Activated CD4-positive, alpha-beta T cell treated with anti-CD3 and anti-CD28 coated beads, Interleukin-2, Interleukin-4, amounts not matched to agents 100 ng/mL and 50 ng/mL, durations not matched to agents 16 hours and 8 hours (primary cell): ENCODE measurements around the gene HSD11B2.

Source experiments
- DNase-seq: peaks from one replicate; pipeline ENCODE4 v3.0.0-alpha.2; 2020; ENCODE audit warnings: low spot score

HSD11B2 gene

GRCh38 chr16:67396159-67397035, 34.5 kb upstream of the HSD11B2 start:
- no peak for DNase-seq

GRCh38 chr16:67397036-67397801, 33.7 kb upstream of the HSD11B2 start:
- no peak for DNase-seq

DNA sequence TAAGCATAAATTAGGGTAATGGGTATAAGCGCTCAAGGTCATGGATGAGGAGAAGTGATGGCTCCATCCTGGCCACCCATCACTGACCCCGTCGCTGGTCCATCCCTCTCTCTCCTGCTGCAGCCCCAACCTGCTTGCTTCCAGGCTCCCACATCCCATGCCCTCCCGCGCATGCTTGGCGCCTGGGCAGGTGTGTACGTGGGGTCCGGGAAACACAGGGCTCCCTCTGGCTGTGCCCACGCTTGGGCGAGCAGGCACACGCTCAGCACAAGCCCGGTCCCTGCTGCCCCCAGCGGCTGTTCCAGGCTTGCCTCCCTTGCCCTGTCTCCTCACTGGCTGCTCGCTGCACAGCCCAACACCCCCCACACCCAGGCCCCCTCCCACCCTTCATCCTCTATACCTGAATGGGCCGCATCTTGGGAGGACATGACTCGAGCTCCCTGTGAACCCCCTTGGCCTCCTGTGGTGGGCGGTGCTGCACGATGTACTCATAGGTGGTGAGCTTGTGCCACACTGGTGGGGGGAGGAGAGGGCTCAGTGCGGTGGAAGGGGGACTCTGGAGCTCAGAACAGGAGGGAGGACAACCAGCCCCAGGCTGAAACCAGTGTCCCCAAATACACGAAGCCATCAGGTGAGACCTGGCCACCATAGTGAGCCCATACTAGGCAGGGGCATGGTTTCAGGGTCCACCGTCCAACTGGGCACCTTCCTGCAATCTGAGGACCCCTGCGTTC, 32.9 kb upstream of the HSD11B2 start:
- DNase-seq = no peak

DNA sequence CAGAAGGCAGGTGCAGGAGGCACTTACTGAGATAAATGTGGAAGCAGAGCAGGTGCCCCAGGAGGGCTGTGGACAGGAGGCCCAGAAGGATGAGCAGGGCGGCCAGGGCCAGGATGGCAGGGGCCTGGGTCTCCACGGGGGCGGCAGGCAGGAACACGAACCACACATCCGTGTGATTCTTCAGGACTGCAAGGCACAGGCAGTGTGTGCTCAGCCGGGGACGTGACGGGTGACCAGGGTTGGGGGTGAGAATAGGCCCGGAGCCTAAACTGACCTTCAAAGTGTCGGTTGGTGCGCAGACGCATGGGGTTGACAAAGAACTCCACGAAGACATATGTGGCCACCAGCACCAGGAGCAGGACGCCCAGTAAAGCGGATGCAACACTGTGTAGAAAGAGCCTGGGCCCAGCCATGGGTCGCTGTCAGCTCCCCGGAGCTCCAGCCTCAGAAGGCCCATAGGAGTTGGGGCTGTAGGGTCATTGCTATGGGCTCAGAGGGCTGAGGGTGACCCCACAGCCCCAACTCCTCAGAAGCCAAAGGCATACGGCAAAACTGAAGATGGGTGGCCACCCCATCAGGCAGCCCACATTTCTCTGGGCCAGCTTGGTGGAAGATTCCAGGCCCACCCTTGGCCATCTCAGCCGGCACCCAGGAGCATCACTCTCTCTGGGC, 32.2 kb upstream of the HSD11B2 start:
- no peak for DNase-seq

- peak; percentile 51 for DNase-seq
Observed at GRCh38 chr16:67399218-67399733, 31.6 kb upstream of the HSD11B2 start.

DNA sequence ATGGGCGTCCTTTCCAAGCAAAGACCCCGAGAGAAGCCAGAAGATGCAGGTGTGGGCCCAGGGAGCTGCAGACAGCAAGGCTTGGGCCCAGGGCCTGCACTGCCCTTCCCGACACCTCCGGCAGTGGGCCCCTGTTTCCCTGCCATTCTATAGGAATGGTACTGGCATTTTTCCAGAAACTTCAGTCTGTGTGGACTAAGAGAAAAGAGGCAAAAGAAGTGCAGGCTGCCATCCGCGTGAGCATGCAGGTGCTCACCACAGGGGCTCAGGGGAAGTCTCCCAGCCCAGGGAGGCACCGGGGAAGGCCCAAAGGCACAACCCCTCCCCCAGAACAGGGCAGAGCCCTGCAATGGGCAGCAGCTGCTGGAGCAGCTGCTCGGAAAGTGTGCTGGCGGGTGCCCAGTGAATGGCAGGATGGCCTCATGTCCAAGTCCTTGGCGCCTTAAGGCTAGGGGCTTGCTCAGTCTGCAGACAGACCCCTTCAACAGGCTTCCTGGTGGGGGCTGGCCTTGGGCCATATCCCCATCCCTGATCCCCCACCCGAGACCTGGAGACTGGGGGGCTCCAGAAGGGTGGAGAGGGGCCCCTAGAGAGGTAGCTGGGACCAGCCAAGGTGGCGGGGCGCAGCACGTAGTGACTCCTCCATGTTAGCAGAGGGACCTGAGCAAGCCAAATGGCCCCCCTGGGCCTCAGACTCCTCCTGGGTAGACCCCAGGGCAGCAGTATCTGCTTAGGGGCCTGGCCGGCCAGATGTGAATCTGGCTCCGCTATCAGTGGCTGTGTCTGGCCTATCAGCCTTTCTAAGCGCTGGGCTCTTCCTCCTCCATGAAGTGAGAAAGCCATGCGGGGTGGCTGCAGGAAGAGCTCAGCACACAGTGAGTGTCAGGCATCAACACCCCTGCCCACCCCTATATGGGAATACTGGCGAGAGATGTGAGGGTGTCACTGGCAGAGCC, 30.9 kb upstream of the HSD11B2 start:
- DNase-seq = no peak

DNA sequence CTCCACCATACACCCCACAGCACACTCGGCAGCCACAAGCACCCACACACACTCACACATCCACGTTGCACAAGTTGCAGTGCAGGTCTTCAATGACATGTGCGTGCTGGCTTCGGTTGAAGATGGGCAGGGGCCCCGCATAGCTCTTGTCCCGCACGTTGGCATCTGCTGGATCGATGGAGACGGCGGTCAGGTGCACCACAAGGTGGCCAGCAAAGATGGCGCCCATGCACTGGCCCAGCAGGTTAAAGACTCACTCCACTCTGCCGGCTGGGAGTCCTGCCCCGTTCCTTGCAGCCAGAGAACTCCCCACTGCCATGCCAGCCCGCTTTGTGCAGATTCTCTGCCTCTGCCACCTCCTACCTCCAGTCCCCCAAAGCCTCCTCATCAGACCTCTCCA, 30.0 kb upstream of the HSD11B2 start:
- no peak for DNase-seq

DNA sequence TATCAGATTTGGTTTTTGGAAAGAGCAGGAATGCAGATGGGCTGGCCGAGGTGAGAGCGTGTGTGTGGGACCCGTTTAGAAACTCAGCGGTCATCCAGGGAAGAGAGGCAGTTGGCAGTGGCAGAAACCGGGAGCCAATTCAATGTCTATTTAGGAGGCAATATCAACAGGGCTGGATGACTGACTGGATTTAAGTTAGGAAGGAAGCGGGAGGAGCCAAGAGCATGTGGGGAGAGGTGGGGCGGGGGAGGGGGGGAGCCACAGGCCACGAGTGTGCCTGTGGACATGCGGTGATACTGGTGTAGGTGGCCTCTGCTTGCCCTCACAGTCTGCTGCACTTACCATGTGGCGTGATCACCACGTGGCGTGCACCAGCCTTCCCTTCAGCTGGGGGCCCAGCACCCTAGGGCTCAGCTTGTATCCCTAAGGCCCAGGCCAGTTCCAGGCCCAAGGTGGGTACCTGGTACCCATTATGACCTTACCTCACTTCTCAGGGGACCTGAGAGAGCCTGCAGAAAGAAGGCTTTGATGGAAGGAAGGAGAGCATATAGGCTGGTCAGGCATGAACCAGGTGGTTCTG, 26.9 kb upstream of the HSD11B2 start:
- no peak for DNase-seq

GRCh38 chr16:67404740-67405226, 26.1 kb upstream of the HSD11B2 start:
- DNase-seq = no peak

DNA sequence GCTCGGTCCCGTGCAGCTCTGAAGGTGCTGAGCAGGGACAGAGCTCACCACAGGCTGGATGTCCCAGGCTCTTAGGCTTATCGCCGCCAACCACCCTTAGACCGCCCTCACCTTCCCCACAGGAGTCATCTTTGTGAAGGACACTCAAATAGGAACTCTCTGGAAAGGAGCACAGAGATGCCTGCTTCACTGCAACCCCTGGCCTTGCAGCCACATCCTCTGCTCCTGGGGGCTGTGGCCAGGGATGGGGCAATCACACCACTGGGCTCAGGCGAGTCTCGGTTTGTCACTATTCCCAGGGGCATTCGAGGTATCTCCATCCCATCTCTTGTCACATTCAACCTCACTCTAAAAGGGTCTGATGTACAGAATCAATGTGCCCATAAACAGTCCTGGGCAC, 25.6 kb upstream of the HSD11B2 start:
- no peak for DNase-seq

GRCh38 chr16:67406111-67406971, 24.6 kb upstream of the HSD11B2 start:
- DNase-seq = no peak

DNA sequence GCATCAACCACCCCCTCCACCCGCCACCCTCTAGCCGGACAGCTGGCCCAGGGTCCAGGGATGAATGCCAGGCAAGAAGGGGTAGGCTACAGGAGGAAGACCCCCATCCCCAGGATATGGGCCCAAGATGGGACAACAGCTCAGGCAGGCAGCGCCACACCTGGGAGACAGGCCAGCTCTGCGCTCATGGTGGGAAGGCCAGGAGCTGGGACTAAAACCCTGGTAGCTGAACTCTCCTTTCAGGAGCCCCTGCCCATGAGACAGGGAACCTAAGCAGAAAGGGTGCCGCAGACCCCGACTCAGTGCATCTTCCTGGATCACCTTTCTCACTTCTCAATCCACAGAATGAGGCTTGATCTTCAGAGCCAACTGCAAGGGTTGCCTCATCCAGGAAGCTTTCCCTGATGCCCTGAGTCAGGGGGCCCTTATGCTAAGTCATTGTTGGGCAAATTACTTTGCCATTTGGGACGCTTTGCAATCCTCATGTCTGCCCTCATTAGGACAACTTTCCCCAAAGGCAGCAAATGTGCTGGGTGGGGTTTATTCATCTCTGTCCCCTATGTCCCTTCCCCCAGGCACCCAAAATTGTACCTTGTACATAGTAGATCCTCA, 23.6 kb upstream of the HSD11B2 start:
- DNase-seq = no peak

DNA sequence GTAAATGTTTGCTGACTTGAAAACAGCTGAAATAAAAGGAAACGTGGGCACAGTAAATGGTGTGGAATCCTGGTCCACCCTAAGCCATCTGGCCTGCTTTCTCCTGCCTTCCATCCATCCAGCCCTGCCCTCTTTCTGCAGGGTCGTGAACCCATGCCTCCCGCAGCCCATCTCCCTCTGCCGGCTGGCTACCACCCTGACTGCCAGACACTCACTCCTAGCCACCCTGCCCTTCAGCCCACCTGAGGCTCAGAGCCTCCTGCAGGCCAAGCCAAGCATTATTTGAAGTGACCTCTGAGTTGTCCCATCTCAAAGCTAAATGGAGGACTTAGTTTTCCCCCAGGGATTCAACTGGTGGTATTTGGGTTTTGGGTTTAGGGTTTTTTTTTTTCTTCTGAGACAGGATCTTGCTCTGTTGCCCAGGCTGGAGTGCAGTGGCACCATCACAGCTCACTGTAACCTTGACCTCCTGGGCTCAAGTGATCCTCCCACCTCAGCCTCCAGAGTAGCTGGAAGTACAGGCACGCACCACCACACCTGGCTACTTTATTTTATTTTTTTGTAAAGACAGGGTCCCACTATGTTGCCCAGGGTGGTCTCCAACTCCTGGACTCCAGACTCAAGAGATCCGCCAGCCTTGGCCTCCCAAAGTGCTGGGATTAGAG, 23.0 kb upstream of the HSD11B2 start:
- no peak for DNase-seq

DNA sequence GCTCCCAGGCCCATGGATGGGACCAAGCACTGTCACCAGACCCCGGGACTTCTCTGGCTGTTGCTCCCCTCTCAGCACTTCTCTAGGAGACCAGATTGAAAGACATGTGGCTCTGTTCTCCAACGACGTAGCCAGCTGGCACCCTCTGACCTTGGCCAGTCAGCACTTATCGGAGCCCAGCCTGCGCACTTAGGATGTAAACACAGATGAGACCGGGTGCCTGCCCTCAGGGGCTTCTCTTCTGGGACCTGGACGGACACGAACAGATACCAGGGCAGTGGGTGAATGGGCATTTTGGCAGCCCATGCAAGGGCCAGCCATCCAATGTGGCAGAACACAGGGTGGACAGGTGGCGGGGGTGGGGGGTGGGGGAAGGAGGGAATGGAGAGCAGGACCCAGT, 21.3 kb upstream of the HSD11B2 start:
- DNase-seq = no peak

DNA sequence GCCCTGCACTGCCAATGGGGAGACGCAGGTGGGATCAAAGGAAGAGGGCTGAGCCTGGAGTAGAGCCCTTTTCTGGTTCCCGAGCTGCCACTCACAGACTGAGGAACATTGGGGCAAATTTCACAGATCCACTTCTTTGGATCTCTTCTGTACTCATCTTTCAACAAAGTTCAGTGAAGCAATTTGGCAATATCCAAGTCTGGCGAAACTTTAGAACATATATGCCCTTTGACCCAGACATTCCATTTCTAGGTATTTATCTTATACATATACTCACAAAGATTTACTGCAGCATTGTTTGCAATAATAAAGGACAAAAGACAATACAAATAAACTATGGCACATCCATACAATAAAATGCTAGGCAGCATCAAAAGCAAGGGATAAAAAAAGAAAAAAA, 19.6 kb upstream of the HSD11B2 start:
- DNase-seq = no peak

DNA sequence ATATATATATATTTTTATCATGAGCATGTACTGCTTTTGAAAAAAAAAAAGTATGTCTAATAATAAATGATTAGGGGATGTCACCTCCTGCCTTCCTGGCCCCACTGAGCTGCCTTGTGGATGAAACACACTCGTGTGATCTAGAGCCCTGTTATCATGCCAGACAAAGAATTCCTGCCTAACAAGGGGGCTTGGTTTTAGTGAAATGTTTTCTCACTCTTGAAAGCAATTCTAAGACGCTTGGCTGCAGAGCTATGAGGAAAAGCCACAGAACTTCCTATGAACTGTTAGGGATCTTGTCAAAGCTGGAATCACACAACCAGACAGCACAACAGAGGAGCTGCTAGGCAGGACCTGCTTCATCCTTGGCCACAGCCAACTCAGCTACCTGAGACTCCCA, 18.6 kb upstream of the HSD11B2 start:
- no peak for DNase-seq

- no peak for DNase-seq
Observed at GRCh38 chr16:67413978-67414911, 16.7 kb upstream of the HSD11B2 start.
